ENCODE measurements around the gene TCEAL5.
"Not testable (repeated sequence)": the region's sequence is repeated elsewhere in the genome, so short reads cannot be mapped to it uniquely, and the experiment has no call there.

TCEAL5 gene

DNA sequence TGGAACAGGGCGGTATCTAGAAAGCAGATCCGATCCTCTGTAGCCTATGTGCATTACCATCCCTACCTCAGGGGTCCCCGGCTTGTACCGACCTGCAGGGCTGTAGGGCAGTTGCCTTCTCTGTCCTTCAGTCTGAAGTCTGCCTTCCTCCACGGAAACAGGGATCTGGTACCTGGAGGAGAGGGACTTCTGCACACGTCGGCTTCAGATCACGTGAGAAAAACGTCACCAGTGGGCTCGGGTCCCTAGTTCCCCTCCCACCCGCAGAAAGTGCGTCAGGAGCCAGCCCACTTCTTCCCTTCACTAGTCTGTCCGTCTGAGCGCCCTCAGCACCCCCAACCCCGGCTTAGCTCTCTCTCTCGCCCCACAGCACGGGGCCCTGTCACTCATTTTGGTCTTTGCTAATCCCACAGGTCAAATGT is at the start of gene TCEAL5:
TCEAL5 (minus strand) TSS at position 170 of the 422 bp plus-strand sequence. CDS start 2,187 bp downstream, outside the sequence.
- DNase-seq: peak; percentile 68

- peak; percentile 14 for DNase-seq
Observed at GRCh38 chrX:103311399-103311780, 34.8 kb upstream of the TCEAL5 start.

- DNase-seq: peak; percentile 64
Observed at GRCh38 chrX:103310555-103311398, 34.2 kb upstream of the TCEAL5 start, which contains the start of gene BEX2. BEX2 (minus strand) TSS chrX:103310990; CDS start chrX:103309976, 1,014 bp downstream.

DNA sequence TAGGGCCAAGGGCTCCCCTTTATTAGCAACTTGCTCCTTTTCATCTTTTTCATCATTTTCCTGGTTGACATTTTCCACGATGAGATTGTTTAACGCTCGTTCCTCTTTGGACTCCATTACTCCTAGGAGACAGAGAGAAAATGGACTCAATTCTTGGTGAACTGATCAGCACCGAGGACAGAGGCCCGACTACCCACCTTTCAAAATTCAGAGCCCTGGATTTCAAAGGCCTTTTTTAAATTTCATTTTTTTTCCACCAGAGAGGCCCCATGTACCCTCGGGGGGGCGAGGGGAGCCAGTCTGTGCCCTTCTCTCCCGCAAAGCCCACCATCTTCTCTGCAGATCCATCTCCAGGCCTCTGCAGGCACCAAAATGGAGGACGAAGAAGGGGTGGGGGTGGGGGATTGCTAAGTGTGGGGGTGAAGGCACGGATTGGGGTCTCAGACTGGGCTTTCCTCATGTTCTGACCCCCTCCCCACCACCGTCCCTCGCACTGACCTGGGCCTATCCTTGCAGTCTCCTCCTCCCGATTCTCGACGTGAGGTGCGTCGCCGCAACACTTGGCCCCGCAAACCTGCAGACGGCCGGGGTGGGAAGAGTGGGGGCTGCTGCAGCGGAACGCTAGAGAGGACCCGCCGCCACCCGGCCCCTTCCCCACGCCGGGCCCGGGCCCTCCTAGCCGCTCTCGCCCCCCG is 33.5 kb upstream of the TCEAL5 start:
- peak; percentile 17 for DNase-seq

GRCh38 chrX:103305666-103306065 is 29.1 kb upstream of the TCEAL5 start:
- not testable (repeated sequence) for DNase-seq

DNA sequence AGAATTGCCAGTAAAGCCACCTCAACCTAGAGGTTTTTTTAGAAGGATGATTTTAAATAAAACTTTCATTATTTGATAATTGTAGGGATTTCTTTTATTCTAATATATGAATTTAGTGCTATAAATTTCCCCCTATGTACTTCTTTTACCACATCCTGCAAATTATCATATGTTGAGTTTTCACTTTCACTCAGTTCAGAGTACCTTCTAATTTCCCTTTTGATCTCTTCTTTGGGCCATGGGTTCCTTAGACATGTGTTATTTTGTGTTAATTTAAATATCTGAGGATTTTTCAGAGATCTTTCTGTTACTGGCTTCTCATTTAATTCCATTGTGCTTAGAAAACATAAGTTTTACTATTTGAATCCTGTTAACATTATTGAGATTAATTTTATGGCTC is 28.2 kb upstream of the TCEAL5 start:
- no peak for DNase-seq

DNA sequence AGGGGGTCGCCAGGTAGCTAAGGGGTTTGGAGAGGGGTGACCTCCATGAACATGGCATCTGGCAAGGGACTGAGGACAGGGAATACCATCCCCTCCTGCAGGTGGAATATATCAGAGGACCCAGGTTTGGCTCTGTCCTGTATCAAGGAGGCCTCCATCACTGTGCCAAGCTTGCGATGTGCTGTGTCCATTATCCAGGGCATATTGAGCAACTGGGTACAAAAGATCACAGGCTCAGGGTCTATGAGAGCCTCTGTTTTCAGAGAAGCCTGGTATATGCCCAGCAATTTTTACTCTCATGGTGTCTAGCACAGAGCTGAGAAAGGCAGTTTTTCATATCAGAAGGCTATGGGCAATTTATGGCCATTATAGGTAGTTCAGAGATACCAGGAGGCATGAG is 16.6 kb upstream of the TCEAL5 start:
- no peak for DNase-seq

DNA sequence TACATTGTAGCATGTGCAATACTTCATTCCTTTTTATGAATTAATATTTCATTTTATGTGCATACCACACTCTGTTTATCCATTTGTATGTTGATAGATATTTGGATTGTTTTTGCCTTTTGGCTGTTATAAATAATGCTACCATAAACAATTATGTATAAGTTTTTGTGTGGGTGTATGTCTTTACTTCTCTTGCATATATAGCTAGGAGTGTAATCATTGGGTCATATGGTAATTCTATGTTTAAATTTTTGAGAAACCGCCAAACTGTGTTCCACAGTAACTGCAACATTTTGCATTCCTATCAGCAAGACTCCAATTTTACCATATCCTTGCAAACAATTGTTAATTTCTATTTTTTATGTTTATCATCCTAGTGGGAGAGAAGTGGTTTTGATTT is 3.1 kb upstream of the TCEAL5 start:
- no peak for DNase-seq

- peak; percentile 26 for DNase-seq
Observed at GRCh38 chrX:103275947-103276567, 493 bp downstream of the TCEAL5 start.

GRCh38 chrX:103274284-103274683 is 2.3 kb downstream of the TCEAL5 start:
- no peak for DNase-seq

- no peak for DNase-seq
Observed at GRCh38 chrX:103258275-103258674, 18.3 kb downstream of the TCEAL5 start.

GRCh38 chrX:103256651-103257050 is 19.9 kb downstream of the TCEAL5 start:
- DNase-seq: no peak

GRCh38 chrX:103254921-103255493 is 21.5 kb downstream of the TCEAL5 start, which contains the start of gene TCEAL8:
TCEAL8 (minus strand) TSS chrX:103255155; CDS start chrX:103253979, 1,176 bp downstream.
- peak; percentile 88 for DNase-seq

DNA sequence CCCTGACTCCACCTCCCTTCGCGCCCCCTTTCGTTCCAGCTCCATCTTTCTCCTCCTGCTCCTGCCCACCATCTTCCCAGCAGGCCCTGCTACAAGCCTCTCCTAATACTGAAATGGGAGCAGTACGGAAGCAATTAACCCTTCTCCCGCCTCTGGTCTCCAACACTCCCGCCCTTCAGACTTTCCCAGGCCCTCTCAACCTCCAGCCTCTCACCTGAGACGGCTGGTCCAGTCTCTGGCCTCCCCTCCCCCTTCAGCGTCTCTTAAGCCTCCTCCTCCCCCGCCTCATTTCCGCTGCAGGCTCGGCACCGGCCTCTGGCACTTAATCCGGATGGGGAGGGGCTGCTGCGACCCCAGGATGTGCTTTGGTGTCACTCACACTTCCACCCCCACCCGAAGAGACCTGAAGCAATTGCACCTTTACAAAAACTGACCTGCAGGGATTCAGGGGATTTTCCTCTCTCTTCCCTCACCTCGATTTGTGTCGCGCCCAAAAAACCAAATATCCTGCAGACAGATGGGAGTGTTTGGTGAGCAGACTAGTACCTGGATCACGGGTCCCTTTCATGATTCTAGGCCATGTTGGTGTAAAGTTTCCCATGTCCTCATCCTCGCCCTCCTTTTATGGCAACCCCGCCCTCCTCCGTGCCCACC is 22.3 kb downstream of the TCEAL5 start:
- peak; percentile 68 for DNase-seq

GRCh38 chrX:103253608-103254007 is 22.9 kb downstream of the TCEAL5 start:
- DNase-seq: no peak

DNA sequence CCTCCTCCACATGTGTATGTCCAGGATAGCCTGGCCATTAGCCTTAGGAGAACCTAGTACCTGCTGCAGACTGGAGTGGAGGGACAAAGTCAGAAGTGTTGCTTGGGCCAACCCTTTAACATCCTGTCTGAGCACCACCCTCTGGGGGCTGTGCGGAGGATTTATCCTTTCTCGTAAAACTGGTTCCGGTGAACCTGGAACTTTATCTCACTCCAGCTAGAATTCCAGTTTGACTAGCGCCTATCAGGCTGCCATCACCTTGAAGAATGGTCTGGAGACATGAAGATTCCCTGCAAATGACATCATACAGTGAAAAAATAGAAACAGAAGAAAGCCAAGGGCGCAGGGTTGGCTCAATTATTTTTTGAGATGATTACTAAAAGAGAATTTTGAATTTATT is 25.6 kb downstream of the TCEAL5 start:
- no peak for DNase-seq

- DNase-seq: no peak
Observed at GRCh38 chrX:103249805-103250204, 26.7 kb downstream of the TCEAL5 start.

DNA sequence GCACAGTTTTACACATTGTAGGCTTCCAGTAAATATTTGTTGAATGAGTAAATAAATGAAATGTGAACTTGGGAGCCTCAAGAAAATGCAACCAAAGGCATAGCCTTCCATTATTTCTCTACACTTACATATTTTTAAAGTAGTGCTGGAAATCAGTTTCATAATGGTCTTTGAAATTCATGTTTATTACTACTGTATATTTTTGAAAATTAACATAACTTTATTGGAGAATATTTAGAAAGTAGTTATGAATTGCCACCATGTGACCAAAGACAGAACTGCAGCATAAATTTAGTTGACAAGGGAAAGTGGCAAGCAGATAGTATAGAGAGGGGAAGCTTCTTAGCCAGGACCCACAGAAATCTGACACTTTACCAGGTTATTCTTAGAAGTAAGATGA is 28.0 kb downstream of the TCEAL5 start:
- no peak for DNase-seq

DNA sequence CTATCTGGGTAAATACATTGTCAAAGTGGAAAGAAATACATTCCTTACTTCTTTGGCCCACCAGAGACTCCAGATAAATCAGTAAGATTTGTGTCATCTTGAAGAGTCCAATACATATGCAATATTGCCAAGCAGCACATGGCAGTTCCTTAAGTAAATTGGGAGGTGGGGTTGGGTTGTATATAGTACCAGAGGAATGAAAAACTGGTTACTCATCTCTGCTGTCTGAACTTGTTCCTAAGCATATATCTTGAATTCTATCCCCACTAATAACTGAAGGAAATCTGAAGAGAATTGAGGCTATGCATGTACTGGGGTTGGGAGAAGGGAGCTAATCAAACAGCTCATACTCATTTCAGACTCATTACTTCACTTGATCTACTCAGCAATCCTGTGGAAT is 36.4 kb downstream of the TCEAL5 start:
- DNase-seq: no peak

GRCh38 chrX:103236296-103236695 is 40.3 kb downstream of the TCEAL5 start:
- DNase-seq: no peak

GRCh38 chrX:103235608-103236007 is 40.9 kb downstream of the TCEAL5 start:
- DNase-seq: not testable (repeated sequence)

GRCh38 chrX:103234869-103235268 is 41.7 kb downstream of the TCEAL5 start:
- no peak for DNase-seq

- DNase-seq: no peak
Observed at GRCh38 chrX:103233263-103233662, 43.3 kb downstream of the TCEAL5 start.

Measured in right hindlimb (tissue), 1 donor.